Right atrium auricular region (tissue), 2 donors: ENCODE results near the gene FNIP1. TPM values are rescaled to one million over a fixed set of nuclear protein-coding genes. Genes with fewer than 3 reads are reported as not detected.

Experiments
- DNase-seq: peaks from one replicate; pipeline ENCODE4 v3.0.0-alpha.2; 2019; ENCODE audit warnings: low spot score
- H3K27ac ChIP-seq, 2 donors: fragments of 200-600 bp; sonication (generic); 1 replicate in 1 of 2; 2 replicates in 1 of 2; pipeline ENCODE4 v1.5.1; 2016 to 2019
- H3K27me3 ChIP-seq, 2 donors: fragments of 200-600 bp; sonication (generic); one replicate each; pipeline versions ENCODE4 v1.5.1 to v1.6.0; 2017 to 2019
- H3K36me3 ChIP-seq: fragments of 200-600 bp; sonication (generic); one replicate; pipeline ENCODE4 v1.5.1; 2016
- H3K4me1 ChIP-seq, 2 donors: fragments of 200-600 bp; sonication (generic); one replicate each; pipeline versions ENCODE4 v1.5.1 to v1.6.0; 2017 to 2019
- H3K4me3 ChIP-seq, 2 donors: fragments of 200-600 bp; sonication (generic); 1 replicate in 1 of 2; 2 replicates in 1 of 2; pipeline ENCODE4 v1.5.1; 2017 to 2019; ENCODE audit warnings: mild to moderate bottlenecking in 1 of 2, moderate library complexity in 1 of 2
- H3K9me3 ChIP-seq, 2 donors: fragments of 200-600 bp; sonication (generic); one replicate each; pipeline ENCODE4 v1.5.1; 2019
- total RNA-seq, 2 donors: library from RNA; depleted of rRNA; stranded (reverse); fragments of >200 nt; gene quantifications; one replicate each; pipeline ENCODE4 v1.1.0, GENCODE V29; 2016
- TF ChIP-seq, protein P1 (sequence below), 2 donors: fragments of 200-600 bp; sonication (generic); IDR thresholded peaks; one replicate each; pipeline ENCODE4 v1.5.1; 2019; ENCODE audit warnings: antibody characterized with exemption in 2 of 2

Gene FNIP1
- total RNA-seq, 2 donors from 2014 or later, result 30.6 to 38.3 TPM

DNA sequence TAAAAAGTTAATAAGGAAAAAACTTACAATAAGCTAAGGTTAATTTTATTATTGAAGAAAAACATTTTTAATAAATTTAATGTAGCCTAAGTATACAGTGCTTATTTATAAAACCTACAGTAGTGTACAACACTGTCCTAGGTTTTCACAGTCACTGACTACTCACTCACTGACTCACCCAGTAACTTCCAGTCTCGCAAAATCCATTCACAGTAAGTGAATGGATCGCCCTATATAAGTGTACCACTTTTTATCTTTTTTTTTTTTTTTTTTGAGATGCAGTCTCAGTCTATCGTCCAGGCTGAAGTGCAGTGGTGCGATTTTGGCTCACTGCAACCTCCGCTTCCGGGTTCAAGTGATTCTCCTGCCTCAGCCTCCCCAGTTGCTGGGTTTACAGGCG, 47.7 kb downstream of the FNIP1 start:
- DNase-seq, result no peak
- H3K4me3 ChIP-seq, result no peak overlapping the region
- H3K9me3 ChIP-seq, result no peaks in the 10 kb centered on the region
- H3K36me3 ChIP-seq, result no peaks in the 10 kb centered on the region
- H3K4me1 ChIP-seq, result peaks cover 0 to 13% of the 10 kb centered on the region in 2 donors
- TF ChIP-seq, protein P1, sequence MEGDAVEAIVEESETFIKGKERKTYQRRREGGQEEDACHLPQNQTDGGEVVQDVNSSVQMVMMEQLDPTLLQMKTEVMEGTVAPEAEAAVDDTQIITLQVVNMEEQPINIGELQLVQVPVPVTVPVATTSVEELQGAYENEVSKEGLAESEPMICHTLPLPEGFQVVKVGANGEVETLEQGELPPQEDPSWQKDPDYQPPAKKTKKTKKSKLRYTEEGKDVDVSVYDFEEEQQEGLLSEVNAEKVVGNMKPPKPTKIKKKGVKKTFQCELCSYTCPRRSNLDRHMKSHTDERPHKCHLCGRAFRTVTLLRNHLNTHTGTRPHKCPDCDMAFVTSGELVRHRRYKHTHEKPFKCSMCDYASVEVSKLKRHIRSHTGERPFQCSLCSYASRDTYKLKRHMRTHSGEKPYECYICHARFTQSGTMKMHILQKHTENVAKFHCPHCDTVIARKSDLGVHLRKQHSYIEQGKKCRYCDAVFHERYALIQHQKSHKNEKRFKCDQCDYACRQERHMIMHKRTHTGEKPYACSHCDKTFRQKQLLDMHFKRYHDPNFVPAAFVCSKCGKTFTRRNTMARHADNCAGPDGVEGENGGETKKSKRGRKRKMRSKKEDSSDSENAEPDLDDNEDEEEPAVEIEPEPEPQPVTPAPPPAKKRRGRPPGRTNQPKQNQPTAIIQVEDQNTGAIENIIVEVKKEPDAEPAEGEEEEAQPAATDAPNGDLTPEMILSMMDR (IDR thresholded peaks at IDR 0.05), result no peak
- no peak overlapping the region for H3K27ac ChIP-seq
- no peaks in the 10 kb centered on the region for H3K27me3 ChIP-seq

DNA sequence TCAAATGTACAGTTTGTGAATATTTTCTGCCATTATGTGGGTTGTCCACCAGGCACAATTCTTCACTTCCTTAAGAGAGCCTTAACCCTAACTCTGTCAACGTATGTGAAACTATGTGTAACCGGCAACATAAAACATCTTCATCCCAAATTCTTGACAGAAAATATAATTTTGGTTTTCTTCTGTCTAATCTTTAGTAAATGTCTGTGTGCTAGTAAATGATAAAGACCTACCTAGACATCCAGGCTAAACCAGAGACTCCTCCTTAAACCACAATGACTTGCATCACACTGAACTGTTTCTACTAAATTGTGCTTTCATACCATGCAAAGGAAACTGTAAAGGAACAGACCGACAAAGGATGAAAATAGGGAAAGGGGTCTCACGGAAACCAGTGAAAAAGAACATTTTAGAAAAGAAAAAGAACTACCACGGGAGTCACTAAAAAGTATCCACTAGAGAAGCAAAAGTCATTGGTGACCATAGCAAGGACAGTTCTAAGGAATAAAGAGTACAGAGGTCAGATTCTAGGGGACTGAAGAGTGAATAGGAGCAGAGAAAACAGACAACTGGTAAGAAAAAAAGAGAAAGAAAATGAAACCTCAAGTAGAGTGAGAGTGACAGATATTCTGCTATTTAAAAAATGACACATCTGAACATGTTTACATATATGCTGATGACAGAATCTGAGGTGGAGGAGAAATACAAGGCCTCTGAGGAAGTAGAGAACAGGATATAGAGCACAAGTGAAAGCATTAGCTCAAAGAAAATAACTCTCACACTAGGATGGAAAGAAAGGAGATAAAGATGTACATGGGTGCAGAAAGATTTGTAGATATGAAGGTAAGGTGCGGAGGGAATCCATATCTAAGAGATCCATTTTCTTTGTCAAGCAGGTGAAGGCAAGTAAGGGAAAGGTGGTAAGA, 49.4 kb downstream of the FNIP1 start:
- H3K4me1 ChIP-seq, result no peaks in the 10 kb centered on the region
- no peak overlapping the region for H3K4me3 ChIP-seq
- TF ChIP-seq, protein P1 (IDR thresholded peaks at IDR 0.05), result no peak
- no peaks in the 10 kb centered on the region for H3K27me3 ChIP-seq
- no peak overlapping the region for H3K27ac ChIP-seq
- H3K9me3 ChIP-seq, result no peaks in the 10 kb centered on the region
- DNase-seq, result no peak
- H3K36me3 ChIP-seq, result peaks cover 10% of the 10 kb centered on the region

- Histone ChIP-seq H3K4me3 (no peak overlapping the region), H3K4me1 (no peaks in the 10 kb centered on the region), H3K9me3 (no peaks in the 10 kb centered on the region), H3K27me3 (no peaks in the 10 kb centered on the region), H3K27ac (no peak overlapping the region), H3K36me3 (peaks cover 10% of the 10 kb centered on the region)
- no peak for DNase-seq
- TF ChIP-seq, protein P1 (IDR thresholded peaks at IDR 0.05), result no peak
These were observed 50.4 kb downstream of the FNIP1 start for GRCh38 chr5:131746423-131746822.

GRCh38 chr5:131745703-131746102, 51.1 kb downstream of the FNIP1 start:
- no peaks in the 10 kb centered on the region for H3K4me1 ChIP-seq
- no peak overlapping the region for H3K27ac ChIP-seq
- no peaks in the 10 kb centered on the region for H3K27me3 ChIP-seq
- H3K36me3 ChIP-seq, result peaks cover 10% of the 10 kb centered on the region
- TF ChIP-seq, protein P1 (IDR thresholded peaks at IDR 0.05), result no peak
- H3K4me3 ChIP-seq, result no peak overlapping the region
- no peaks in the 10 kb centered on the region for H3K9me3 ChIP-seq
- DNase-seq, result no peak

- TF ChIP-seq, protein P1 (IDR thresholded peaks at IDR 0.05), result no peak
- H3K9me3 ChIP-seq, result no peaks in the 10 kb centered on the region
These were observed 51.7 kb downstream of the FNIP1 start for GRCh38 chr5:131745155-131745554.

More at GRCh38 chr5:131745155-131745554, 51.7 kb downstream of the FNIP1 start:
- Histone ChIP-seq H3K27me3 (no peaks in the 10 kb centered on the region), H3K36me3 (peaks cover 13% of the 10 kb centered on the region), H3K27ac (no peak overlapping the region), H3K4me3 (no peak overlapping the region), H3K4me1 (no peaks in the 10 kb centered on the region)
- no peak for DNase-seq
